ENCODE data around the gene RRP8. TPM values are rescaled to one million over a fixed set of nuclear protein-coding genes. Genes with fewer than 3 reads are reported as not detected.

RRP8 gene
- total RNA-seq, 1 experiment from 2014 or later = 17.8 TPM

DNA sequence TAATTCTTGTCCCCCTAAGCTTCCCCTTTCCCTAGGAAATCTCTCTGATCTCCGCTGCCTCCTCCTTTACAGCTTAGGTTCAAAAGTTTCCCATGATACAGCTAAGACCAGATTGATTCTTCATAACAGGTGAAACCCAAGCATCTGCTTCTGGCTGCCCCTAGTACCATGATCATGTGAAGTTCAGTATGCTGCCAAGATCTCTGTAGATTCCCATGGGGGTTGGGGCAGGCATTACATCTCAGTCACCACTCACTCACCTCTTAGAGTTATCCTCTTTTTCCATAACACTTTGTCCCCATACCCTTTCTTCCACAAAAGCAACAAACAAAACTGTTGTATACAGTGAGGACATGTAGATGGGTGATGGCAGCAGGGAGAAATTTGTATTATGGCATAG lies 44.0 kb downstream of the RRP8 start:
- Histone ChIP-seq H3K27me3 (ENCODE audit: insufficient read depth, low read length) (no peaks in the 10 kb centered on the region), H3K4me1 (ENCODE audit: control insufficient read depth in 1 of 2, insufficient read depth in 2 of 2, low read length in 2 of 2) (peaks cover 0 to 6% of the 10 kb centered on the region in 2 experiments; a peak in 1 of 4 replicates), H4K20me1 (ENCODE audit: insufficient read depth) (no peaks in the 10 kb centered on the region), H3K36me3 (ENCODE audit: control insufficient read depth in 1 of 2, insufficient read depth in 2 of 2, low read length in 2 of 2) (no peaks in the 10 kb centered on the region; a peak in 1 of 4 replicates), H3K9ac (ENCODE audit: low read length) (no peak overlapping the region), H3K4me3 (replicated peaks in 1 of 2; ENCODE audit: low read depth in 1 of 2, low read length in 2 of 2) (no peak overlapping the region), H2AFZ (ENCODE audit: low read depth, low read length, poor library complexity, severe bottlenecking) (no peak overlapping the region), H3K79me2 (ENCODE audit: insufficient read depth, low read length) (no peaks in the 10 kb centered on the region), H3K27ac (ENCODE audit: low read depth, low read length) (no peak overlapping the region), H3K4me2 (ENCODE audit: low read length) (no peak overlapping the region), H3K9me2 (ENCODE audit: insufficient read depth) (no peaks in the 10 kb centered on the region), H3K9me3 (ENCODE audit: control insufficient read depth in 1 of 2, insufficient read depth in 1 of 2, low read depth in 1 of 2, low read length in 2 of 2) (no peaks in the 10 kb centered on the region)
- ChIA-PET POLR2A (no interaction called here), RAD21 (ENCODE audit: low non-redundant PET in 1 of 2, low total read pairs in 2 of 2, uncharacterized antibody in 2 of 2, unreplicated experiment in 2 of 2) (no interaction called here), CTCF (no interaction called here)
- TF ChIP-seq SIN3A (IDR thresholded peaks at IDR 0.05; ENCODE audit: low read depth) = no peak
- TF ChIP-seq EGR1 (IDR thresholded peaks at IDR 0.05; ENCODE audit: low read depth) = no peak
- TF ChIP-seq, protein P1, sequence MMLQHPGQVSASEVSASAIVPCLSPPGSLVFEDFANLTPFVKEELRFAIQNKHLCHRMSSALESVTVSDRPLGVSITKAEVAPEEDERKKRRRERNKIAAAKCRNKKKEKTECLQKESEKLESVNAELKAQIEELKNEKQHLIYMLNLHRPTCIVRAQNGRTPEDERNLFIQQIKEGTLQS (IDR thresholded peaks at IDR 0.05) = no peak
- no peak for TF ChIP-seq EZH2phosphoT487 (IDR thresholded peaks at IDR 0.05; ENCODE audit: borderline replicate concordance)
- TF ChIP-seq, protein P2, sequence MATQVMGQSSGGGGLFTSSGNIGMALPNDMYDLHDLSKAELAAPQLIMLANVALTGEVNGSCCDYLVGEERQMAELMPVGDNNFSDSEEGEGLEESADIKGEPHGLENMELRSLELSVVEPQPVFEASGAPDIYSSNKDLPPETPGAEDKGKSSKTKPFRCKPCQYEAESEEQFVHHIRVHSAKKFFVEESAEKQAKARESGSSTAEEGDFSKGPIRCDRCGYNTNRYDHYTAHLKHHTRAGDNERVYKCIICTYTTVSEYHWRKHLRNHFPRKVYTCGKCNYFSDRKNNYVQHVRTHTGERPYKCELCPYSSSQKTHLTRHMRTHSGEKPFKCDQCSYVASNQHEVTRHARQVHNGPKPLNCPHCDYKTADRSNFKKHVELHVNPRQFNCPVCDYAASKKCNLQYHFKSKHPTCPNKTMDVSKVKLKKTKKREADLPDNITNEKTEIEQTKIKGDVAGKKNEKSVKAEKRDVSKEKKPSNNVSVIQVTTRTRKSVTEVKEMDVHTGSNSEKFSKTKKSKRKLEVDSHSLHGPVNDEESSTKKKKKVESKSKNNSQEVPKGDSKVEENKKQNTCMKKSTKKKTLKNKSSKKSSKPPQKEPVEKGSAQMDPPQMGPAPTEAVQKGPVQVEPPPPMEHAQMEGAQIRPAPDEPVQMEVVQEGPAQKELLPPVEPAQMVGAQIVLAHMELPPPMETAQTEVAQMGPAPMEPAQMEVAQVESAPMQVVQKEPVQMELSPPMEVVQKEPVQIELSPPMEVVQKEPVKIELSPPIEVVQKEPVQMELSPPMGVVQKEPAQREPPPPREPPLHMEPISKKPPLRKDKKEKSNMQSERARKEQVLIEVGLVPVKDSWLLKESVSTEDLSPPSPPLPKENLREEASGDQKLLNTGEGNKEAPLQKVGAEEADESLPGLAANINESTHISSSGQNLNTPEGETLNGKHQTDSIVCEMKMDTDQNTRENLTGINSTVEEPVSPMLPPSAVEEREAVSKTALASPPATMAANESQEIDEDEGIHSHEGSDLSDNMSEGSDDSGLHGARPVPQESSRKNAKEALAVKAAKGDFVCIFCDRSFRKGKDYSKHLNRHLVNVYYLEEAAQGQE (IDR thresholded peaks at IDR 0.05; ENCODE audit: low read depth) = no peak
- no peak for TF ChIP-seq CEBPB (IDR thresholded peaks at IDR 0.05; ENCODE audit: low read depth)
- no peak for TF ChIP-seq FOSL1 (IDR thresholded peaks at IDR 0.05; ENCODE audit: low read depth)
- TF ChIP-seq RAD21 (IDR thresholded peaks at IDR 0.05; ENCODE audit: low read depth) = no peak
- no peak for TF ChIP-seq SP1 (IDR thresholded peaks at IDR 0.05; ENCODE audit: low read depth)
- no peak for TF ChIP-seq ELF1 (IDR thresholded peaks at IDR 0.05; ENCODE audit: borderline replicate concordance, low read depth)
- TF ChIP-seq POLR2A (IDR thresholded peaks at IDR 0.05; ENCODE audit: borderline replicate concordance, extremely low read depth, insufficient read depth, insufficient read length) = no peak
- TF ChIP-seq JUND (IDR thresholded peaks at IDR 0.05) = no peak
- no peak for TF ChIP-seq EZH2 (IDR thresholded peaks at IDR 0.05)
- TF ChIP-seq CBX3 (IDR thresholded peaks at IDR 0.05; ENCODE audit: low read depth) = no peak
- TF ChIP-seq ZFX (IDR thresholded peaks at IDR 0.05) = no peak
- TF ChIP-seq SRF (IDR thresholded peaks at IDR 0.05; ENCODE audit: low read depth) = no peak
- TF ChIP-seq POLR2AphosphoS5 (IDR thresholded peaks at IDR 0.05; ENCODE audit: low read depth, low read length) = no peak
- no peak for TF ChIP-seq TCF7L2 (IDR thresholded peaks at IDR 0.05; ENCODE audit: borderline replicate concordance, extremely low read depth, insufficient read depth, insufficient read length)
- intact Hi-C loops (cut with micrococcal nuclease) = no loop called here
- ATAC-seq = no peak
- no TSS peak for BruUV-seq (replicated peaks)
- DNase-seq (ENCODE audit: low read depth, low spot score) = no peak

Measured in HCT116 (cell line).